SIG-M5 (cell line): ENCODE data around the gene SKAP2.

Source experiments
- DNase-seq: peaks from one replicate; lab custom pipeline; 2025; lab: John Stamatoyannopoulos, UW

The SKAP2 gene

GRCh38 chr7:26759108-26759507 lies 105.3 kb downstream of the SKAP2 start:
- no peak for DNase-seq

GRCh38 chr7:26743205-26743604 lies 121.2 kb downstream of the SKAP2 start:
- no peak for DNase-seq

- DNase-seq, result no peak
Measured at GRCh38 chr7:26735976-26736600, 128.3 kb downstream of the SKAP2 start.

- no peak for DNase-seq
Measured at GRCh38 chr7:26729150-26729775, 135.1 kb downstream of the SKAP2 start.

- DNase-seq, result no peak
Measured at GRCh38 chr7:26726051-26726450, 138.3 kb downstream of the SKAP2 start.

- DNase-seq, result no peak
Measured at GRCh38 chr7:26724795-26725194, 139.6 kb downstream of the SKAP2 start.

GRCh38 chr7:26723129-26723528 lies 141.3 kb downstream of the SKAP2 start:
- DNase-seq, result no peak

GRCh38 chr7:26721450-26721849 lies 142.9 kb downstream of the SKAP2 start:
- no peak for DNase-seq

- DNase-seq, result no peak
Measured at GRCh38 chr7:26718063-26718462, 146.3 kb downstream of the SKAP2 start.

- DNase-seq, result no peak
Measured at GRCh38 chr7:26714438-26714837, 150.0 kb downstream of the SKAP2 start.

GRCh38 chr7:26714006-26714405 lies 150.4 kb downstream of the SKAP2 start:
- DNase-seq, result no peak

GRCh38 chr7:26709210-26709990 lies 155.0 kb downstream of the SKAP2 start:
- no peak for DNase-seq

- no peak for DNase-seq
Measured at GRCh38 chr7:26705567-26705966, 158.8 kb downstream of the SKAP2 start.

- DNase-seq, result no peak
Measured at GRCh38 chr7:26704786-26705185, 159.6 kb downstream of the SKAP2 start.

GRCh38 chr7:26704036-26704435 lies 160.4 kb downstream of the SKAP2 start:
- no peak for DNase-seq

GRCh38 chr7:26700893-26701292 lies 163.5 kb downstream of the SKAP2 start:
- no peak for DNase-seq

GRCh38 chr7:26700386-26700785 lies 164.0 kb downstream of the SKAP2 start:
- no peak for DNase-seq

GRCh38 chr7:26699766-26700165 lies 164.6 kb downstream of the SKAP2 start:
- DNase-seq, result no peak

GRCh38 chr7:26698806-26699205 lies 165.6 kb downstream of the SKAP2 start:
- DNase-seq, result no peak

GRCh38 chr7:26698194-26698593 lies 166.2 kb downstream of the SKAP2 start:
- no peak for DNase-seq

- DNase-seq, result no peak
Measured at GRCh38 chr7:26696978-26697377, 167.4 kb downstream of the SKAP2 start.

GRCh38 chr7:26696161-26696560 lies 168.2 kb downstream of the SKAP2 start:
- no peak for DNase-seq

GRCh38 chr7:26694713-26695112 lies 169.7 kb downstream of the SKAP2 start:
- DNase-seq, result no peak
